GM08714 (cell line): ENCODE measurements around the gene GPR3.

ENCODE experiments used
- H3K4me3 ChIP-seq: fragments of 200-500 bp; sonication (Bioruptor generic); 2 replicates; pipeline ENCODE4 v1.5.1; 2014; ENCODE audit warnings: mild to moderate bottlenecking, low read length, inconsistent platforms
- ZNF274 ChIP-seq: IDR thresholded peaks from 2 replicates; pipeline ENCODE4 v1.6.1; 2012; ENCODE audit warnings: mild to moderate bottlenecking, low read depth, low read length

The GPR3 gene

GRCh38 chr1:27408151-27408550, 15.7 kb downstream of the GPR3 start:
- H3K4me3 ChIP-seq: no peak overlapping the region
- no peak for TF ChIP-seq ZNF274

GRCh38 chr1:27409669-27410068, 17.2 kb downstream of the GPR3 start:
- TF ChIP-seq ZNF274: no peak
- H3K4me3 ChIP-seq: no peak overlapping the region

GRCh38 chr1:27410709-27411108, 18.3 kb downstream of the GPR3 start:
- H3K4me3 ChIP-seq: no peak overlapping the region

GRCh38 chr1:27412502-27412901, 20.1 kb downstream of the GPR3 start:
- TF ChIP-seq ZNF274: no peak
- no peak overlapping the region for H3K4me3 ChIP-seq

More at GRCh38 chr1:27410709-27411108, 18.3 kb downstream of the GPR3 start:
- no peak for TF ChIP-seq ZNF274

- no peak for TF ChIP-seq ZNF274
- no peak overlapping the region for H3K4me3 ChIP-seq
Observed at GRCh38 chr1:27413004-27413403, 20.6 kb downstream of the GPR3 start.

- no peak for TF ChIP-seq ZNF274
Observed at GRCh38 chr1:27414091-27414490, 21.7 kb downstream of the GPR3 start.

GRCh38 chr1:27416387-27417111, 24.1 kb downstream of the GPR3 start:
- no peak for TF ChIP-seq ZNF274

More at GRCh38 chr1:27414091-27414490, 21.7 kb downstream of the GPR3 start:
- H3K4me3 ChIP-seq: no peak overlapping the region

GRCh38 chr1:27417713-27418112, 25.3 kb downstream of the GPR3 start:
- no peak for TF ChIP-seq ZNF274
- no peak overlapping the region for H3K4me3 ChIP-seq

More at GRCh38 chr1:27416387-27417111, 24.1 kb downstream of the GPR3 start:
- no peak overlapping the region for H3K4me3 ChIP-seq

GRCh38 chr1:27418326-27419185, 26.1 kb downstream of the GPR3 start:
- no peak overlapping the region; the same call in 1 of the 2 replicates for H3K4me3 ChIP-seq
- TF ChIP-seq ZNF274: no peak

GRCh38 chr1:27423709-27424108, 31.3 kb downstream of the GPR3 start:
- H3K4me3 ChIP-seq: no peak overlapping the region
- no peak for TF ChIP-seq ZNF274

- no peak overlapping the region; the same call in 1 of the 2 replicates for H3K4me3 ChIP-seq
- no peak for TF ChIP-seq ZNF274
Observed at GRCh38 chr1:27427329-27427728, 34.9 kb downstream of the GPR3 start.

- TF ChIP-seq ZNF274: no peak
- no peak overlapping the region; the same call in 1 of the 2 replicates for H3K4me3 ChIP-seq
Observed at GRCh38 chr1:27427816-27428315, 35.4 kb downstream of the GPR3 start.

- no peak for TF ChIP-seq ZNF274
- H3K4me3 ChIP-seq: peak overlapping the region; percentile 57; the same call in 1 of the 2 replicates
Observed at GRCh38 chr1:27428316-27429028, 36.0 kb downstream of the GPR3 start.

- peak overlapping the region; percentile 57; the same call in 1 of the 2 replicates for H3K4me3 ChIP-seq
- TF ChIP-seq ZNF274: no peak
Observed at GRCh38 chr1:27429029-27429425, 36.6 kb downstream of the GPR3 start.
